Breast epithelium (tissue), 3 donors: ENCODE data around the gene ADAMTS8.

Experiments
- CTCF ChIP-seq, 3 donors: fragments of 450-650 bp; IDR thresholded peaks; one replicate each; pipeline ENCODE4 v1.5.1; 2016 to 2017; ENCODE audit warnings: antibody characterized with exemption in 3 of 3, mild to moderate bottlenecking in 3 of 3, moderate library complexity in 3 of 3
- POLR2A ChIP-seq: fragments of 450-650 bp; IDR thresholded peaks from one replicate; pipeline ENCODE4 v1.6.1; 2016; ENCODE audit warnings: antibody characterized with exemption, mild to moderate bottlenecking, moderate library complexity

GRCh38 chr11:130422251-130422995 is 6.0 kb downstream of the ADAMTS8 start:
- TF ChIP-seq POLR2A = no peak
- no peak for TF ChIP-seq CTCF (IDR thresholded peaks at IDR 0.05)
